ENCODE results near the gene TMC4. TPM values are rescaled to one million over a fixed set of nuclear protein-coding genes. Genes with fewer than 3 reads are reported as not detected.

Gene TMC4
- total and polyA plus RNA-seq, 4 donors: 26.1 to 81.0 (median 33.9) TPM

GRCh38 chr19:54114340-54115108 is 58.4 kb downstream of the TMC4 start:
- peak overlapping the region in 1 of 2 donors; percentile 95 for H3K27ac ChIP-seq (ENCODE audit: low read depth in 1 of 2, low read length in 1 of 2)

More at GRCh38 chr19:54114340-54115108, 58.4 kb downstream of the TMC4 start:
- peak overlapping the region; percentile 73 for H3K4me3 ChIP-seq
- H3K27me3 ChIP-seq (ENCODE audit: control insufficient read depth in 3 of 3, insufficient read depth in 3 of 3, low read length in 2 of 3): no peaks in the 10 kb centered on the region
- TF ChIP-seq, protein P1, sequence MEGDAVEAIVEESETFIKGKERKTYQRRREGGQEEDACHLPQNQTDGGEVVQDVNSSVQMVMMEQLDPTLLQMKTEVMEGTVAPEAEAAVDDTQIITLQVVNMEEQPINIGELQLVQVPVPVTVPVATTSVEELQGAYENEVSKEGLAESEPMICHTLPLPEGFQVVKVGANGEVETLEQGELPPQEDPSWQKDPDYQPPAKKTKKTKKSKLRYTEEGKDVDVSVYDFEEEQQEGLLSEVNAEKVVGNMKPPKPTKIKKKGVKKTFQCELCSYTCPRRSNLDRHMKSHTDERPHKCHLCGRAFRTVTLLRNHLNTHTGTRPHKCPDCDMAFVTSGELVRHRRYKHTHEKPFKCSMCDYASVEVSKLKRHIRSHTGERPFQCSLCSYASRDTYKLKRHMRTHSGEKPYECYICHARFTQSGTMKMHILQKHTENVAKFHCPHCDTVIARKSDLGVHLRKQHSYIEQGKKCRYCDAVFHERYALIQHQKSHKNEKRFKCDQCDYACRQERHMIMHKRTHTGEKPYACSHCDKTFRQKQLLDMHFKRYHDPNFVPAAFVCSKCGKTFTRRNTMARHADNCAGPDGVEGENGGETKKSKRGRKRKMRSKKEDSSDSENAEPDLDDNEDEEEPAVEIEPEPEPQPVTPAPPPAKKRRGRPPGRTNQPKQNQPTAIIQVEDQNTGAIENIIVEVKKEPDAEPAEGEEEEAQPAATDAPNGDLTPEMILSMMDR (IDR thresholded peaks at IDR 0.05; ENCODE audit: control extremely low read depth, extremely low read depth): no peak
- H3K36me3 ChIP-seq (ENCODE audit: control insufficient read depth in 4 of 4, insufficient read depth in 4 of 4, low read length in 4 of 4): peaks cover 3 to 18% (median 10%) of the 10 kb centered on the region in 4 donors
- H3K9ac ChIP-seq (ENCODE audit: insufficient read depth in 1 of 2, low read length in 2 of 2): peak overlapping the region; percentile 78 to 87
- H3K4me1 ChIP-seq (ENCODE audit: control insufficient read depth in 5 of 5, insufficient read depth in 5 of 5, low read length in 5 of 5): peaks cover 0 to 17% (median 0%) of the 10 kb centered on the region in 5 donors
- H3K9me3 ChIP-seq (ENCODE audit: control insufficient read depth in 4 of 4, insufficient read depth in 3 of 4, low read length in 3 of 4): no peaks in the 10 kb centered on the region
- no peak for DNase-seq
- 11 to 19% methylated on average over 28 of the region's 28 CpGs for WGBS, 2 donors
- ATAC-seq (ENCODE audit: insufficient read depth, low FRiP score): peak; percentile 5

Other genes starting within 250 kb of the TMC4 start
- under 1 TPM in 1 of 2 donors, not detected in 1; 0.15 TPM for gene CACNG8, start 210.2 kb downstream of the TMC4 start, total RNA-seq
- gene CACNG8, start 210.2 kb downstream of the TMC4 start, polyA plus RNA-seq: under 1 TPM; 0.01 to 0.06 TPM
- 1 to 10 TPM; 4.1 to 8.6 TPM for gene CACNG6, start 181.5 kb downstream of the TMC4 start, total RNA-seq
- gene CACNG6, start 181.5 kb downstream of the TMC4 start, polyA plus RNA-seq: 1 to 10 TPM; 2.4 to 3.4 TPM
- 1 to 10 TPM; 1.4 to 3.6 TPM for gene VSTM1, start 109.3 kb downstream of the TMC4 start, total RNA-seq
- 1 to 10 TPM in 1 of 2 donors, not detected in 1; 4.5 TPM for gene VSTM1, start 109.3 kb downstream of the TMC4 start, polyA plus RNA-seq
- under 1 TPM in 1 of 2 donors, not detected in 1; 0.71 TPM for gene TARM1, start 91.8 kb downstream of the TMC4 start, total RNA-seq
- under 1 TPM in 1 of 2 donors, not detected in 1; 0.60 TPM for gene TARM1, start 91.8 kb downstream of the TMC4 start, polyA plus RNA-seq
- 10 to 100 TPM in 1 of 2 donors, 1 to 10 TPM in 1; 4.4 to 77.4 TPM for gene OSCAR, start 72.4 kb downstream of the TMC4 start, total RNA-seq
- 10 to 100 TPM; 25.8 to 73.0 TPM for gene OSCAR, start 72.4 kb downstream of the TMC4 start, polyA plus RNA-seq
- gene NDUFA3, start 70.3 kb downstream of the TMC4 start, total RNA-seq: 100 to 1,000 TPM in 1 of 2 donors, 10 to 100 TPM in 1; 12.8 to 137 TPM
- gene NDUFA3, start 70.3 kb downstream of the TMC4 start, polyA plus RNA-seq: 100 to 1,000 TPM in 1 of 2 donors, 10 to 100 TPM in 1; 94.5 to 548 TPM
- 10 to 100 TPM; 12.1 to 25.5 TPM for gene TFPT, start 57.5 kb downstream of the TMC4 start, total RNA-seq
- gene TFPT, start 57.5 kb downstream of the TMC4 start, polyA plus RNA-seq: 10 to 100 TPM; 19.8 to 32.9 TPM
- gene PRPF31, start 57.4 kb downstream of the TMC4 start, total RNA-seq: 10 to 100 TPM; 34.1 to 54.0 TPM
- gene PRPF31, start 57.4 kb downstream of the TMC4 start, polyA plus RNA-seq: 10 to 100 TPM; 49.4 to 54.1 TPM
- gene CNOT3, start 35.4 kb downstream of the TMC4 start, total RNA-seq: 10 to 100 TPM; 23.5 to 40.4 TPM
- 10 to 100 TPM; 26.5 to 31.2 TPM for gene CNOT3, start 35.4 kb downstream of the TMC4 start, polyA plus RNA-seq
- 1 to 10 TPM; 3.8 to 8.5 TPM for gene LENG1, start 13.4 kb downstream of the TMC4 start, total RNA-seq
- gene LENG1, start 13.4 kb downstream of the TMC4 start, polyA plus RNA-seq: 10 to 100 TPM in 1 of 2 donors, 1 to 10 TPM in 1; 7.9 to 17.1 TPM
- gene MBOAT7, start 16.4 kb upstream of the TMC4 start, total RNA-seq: 10 to 100 TPM; 54.0 to 92.6 TPM
- gene MBOAT7, start 16.4 kb upstream of the TMC4 start, polyA plus RNA-seq: 100 to 1,000 TPM in 1 of 2 donors, 10 to 100 TPM in 1; 39.0 to 154 TPM
- gene TSEN34, start 18.1 kb upstream of the TMC4 start, total RNA-seq: 10 to 100 TPM; 44.5 to 65.8 TPM
- gene TSEN34, start 18.1 kb upstream of the TMC4 start, polyA plus RNA-seq: 100 to 1,000 TPM in 1 of 2 donors, 10 to 100 TPM in 1; 38.0 to 102 TPM
- 1,000 to 10,000 TPM; 1,423 to 2,363 TPM for gene RPS9, start 27.7 kb upstream of the TMC4 start, total RNA-seq
- gene RPS9, start 27.7 kb upstream of the TMC4 start, polyA plus RNA-seq: 1,000 to 10,000 TPM; 3,202 to 3,651 TPM
- gene LILRB3, start 49.8 kb upstream of the TMC4 start, total RNA-seq: 10 to 100 TPM; 23.0 to 88.0 TPM
- 100 to 1,000 TPM in 1 of 2 donors, 10 to 100 TPM in 1; 26.4 to 282 TPM for gene LILRB3, start 49.8 kb upstream of the TMC4 start, polyA plus RNA-seq
- gene LILRA6, start 69.6 kb upstream of the TMC4 start, total RNA-seq: 10 to 100 TPM in 1 of 2 donors, 1 to 10 TPM in 1; 5.3 to 25.0 TPM
- gene LILRA6, start 69.6 kb upstream of the TMC4 start, polyA plus RNA-seq: 10 to 100 TPM in 1 of 2 donors, 1 to 10 TPM in 1; 7.9 to 91.7 TPM
- gene LILRB5, start 84.1 kb upstream of the TMC4 start, total RNA-seq: 1 to 10 TPM; 2.2 to 5.8 TPM
- gene LILRB5, start 84.1 kb upstream of the TMC4 start, polyA plus RNA-seq: 1 to 10 TPM; 3.2 to 3.8 TPM
- gene LILRB2, start 108.0 kb upstream of the TMC4 start, total RNA-seq: 10 to 100 TPM in 1 of 2 donors, 1 to 10 TPM in 1; 9.1 to 44.7 TPM
- 100 to 1,000 TPM in 1 of 2 donors, 10 to 100 TPM in 1; 11.0 to 202 TPM for gene LILRB2, start 108.0 kb upstream of the TMC4 start, polyA plus RNA-seq
- gene LILRA5, start 140.0 kb upstream of the TMC4 start, total RNA-seq: 10 to 100 TPM in 1 of 2 donors, 1 to 10 TPM in 1; 5.9 to 41.2 TPM
- gene LILRA5, start 140.0 kb upstream of the TMC4 start, polyA plus RNA-seq: 100 to 1,000 TPM in 1 of 2 donors, 10 to 100 TPM in 1; 11.2 to 262 TPM
- gene LILRA4, start 166.0 kb upstream of the TMC4 start, total RNA-seq: 1 to 10 TPM in 1 of 2 donors, under 1 TPM in 1; 0.60 to 1.4 TPM
- gene LILRA4, start 166.0 kb upstream of the TMC4 start, polyA plus RNA-seq: under 1 TPM; 0.08 to 0.46 TPM
- 100 to 1,000 TPM in 1 of 2 donors, 10 to 100 TPM in 1; 27.4 to 123 TPM for gene LAIR1, start 191.8 kb upstream of the TMC4 start, total RNA-seq
- gene LAIR1, start 191.8 kb upstream of the TMC4 start, polyA plus RNA-seq: 100 to 1,000 TPM in 1 of 2 donors, 10 to 100 TPM in 1; 31.6 to 253 TPM
- under 1 TPM; 0.18 to 0.46 TPM for gene TTYH1, start 242.3 kb upstream of the TMC4 start, total RNA-seq
- under 1 TPM in 1 of 2 donors, not detected in 1; 0.05 TPM for gene TTYH1, start 242.3 kb upstream of the TMC4 start, polyA plus RNA-seq